Gastrocnemius medialis (tissue), 4 donors: ENCODE results near the gene SDC1. TPM values are rescaled to one million over a fixed set of nuclear protein-coding genes. Genes with fewer than 3 reads are reported as not detected.
A peak's percentile ranks its signal among the peaks of the same experiment; 100 is the strongest.

ENCODE experiments used
- ATAC-seq, 2 donors: fragments of 150-250 bp; one replicate each; pipeline ENCODE4 v1.9.1; 2016
- DNase-seq, 2 donors: peaks; one replicate each; pipeline ENCODE4 v3.0.0-alpha.2; 2019
- H3K27ac ChIP-seq, 4 donors: fragments of 200-600 bp; sonication (generic); 1 replicate in 1 of 4; 2 replicates in 3 of 4; pipeline ENCODE4 v1.5.1; 2016 to 2018; ENCODE audit warnings: mild to moderate bottlenecking in 2 of 4, moderate library complexity in 1 of 4
- H3K27me3 ChIP-seq, 3 donors: fragments of 200-600 bp; sonication (generic) in 2 of 3; 1 replicate in 1 of 3; 2 replicates in 2 of 3; pipeline versions ENCODE4 v1.5.1 to v1.6.0; 2016 to 2019; ENCODE audit warnings: mild to moderate bottlenecking in 1 of 3, moderate library complexity in 1 of 3
- H3K36me3 ChIP-seq, 2 donors: fragments of 200-600 bp; sonication (generic) in 1 of 2; one replicate each; pipeline ENCODE4 v1.5.1; 2017 to 2018
- H3K4me1 ChIP-seq, 2 donors: fragments of 200-600 bp; sonication (generic) in 1 of 2; one replicate each; pipeline ENCODE4 v1.5.1; 2016 to 2017; ENCODE audit warnings: mild to moderate bottlenecking in 2 of 2
- H3K4me3 ChIP-seq, 4 donors: fragments of 200-600 bp; sonication (generic) in 3 of 4; 1 replicate in 1 of 4; 2 replicates in 3 of 4; pipeline ENCODE4 v1.5.1; 2016 to 2019; ENCODE audit warnings: mild to moderate bottlenecking in 2 of 4
- H3K9me3 ChIP-seq, 3 donors: fragments of 200-600 bp; sonication (generic) in 2 of 3; 1 replicate in 1 of 3; 2 replicates in 2 of 3; pipeline ENCODE4 v1.5.1; 2016 to 2019
- POLR2A ChIP-seq, 2 donors: fragments of 450-650 bp; IDR thresholded peaks; one replicate each; pipeline ENCODE4 v1.6.1; 2017; ENCODE audit warnings: antibody characterized with exemption in 2 of 2, mild to moderate bottlenecking in 2 of 2, moderate library complexity in 2 of 2
- in situ Hi-C, 4 donors: fragments of 200-750 bp; cut with MboI; loops; one replicate each; pipeline versions ENCODE4 v1.15.0 to v1.8.0; 2017; ENCODE audit warnings: low sequenced_read_pairs in 4 of 4
- intact Hi-C: fragments of 100-400 bp; cut with DNase I; formaldehyde crosslinking; loops from one replicate; pipeline ENCODE4 v1.15.1; 2023; ENCODE audit warnings: low total_unique reads
- total RNA-seq, 4 donors: library from RNA; depleted of rRNA; stranded (reverse); fragments of >200 nt; gene quantifications; one replicate each; pipeline versions ENCODE4 v1.1.0 to v1.2.3, GENCODE V29; 2016
- TF ChIP-seq, protein P1 (sequence below), 5 experiments: fragments of 450-650 bp in 3 of 5; fragments of 200-600 bp in 2 of 5; sonication (generic) in 2 of 5; IDR thresholded peaks in 4 of 5; conservative IDR thresholded peaks in 1 of 5; 1 replicate in 4 of 5; 2 replicates in 1 of 5; pipeline ENCODE4 v1.5.1; 2016 to 2019; ENCODE audit warnings: antibody characterized with exemption in 5 of 5, mild to moderate bottlenecking in 3 of 5, moderate library complexity in 3 of 5

The SDC1 gene
- total RNA-seq, 4 donors from 2014 or later: 0.41 to 1.2 (median 1.2) TPM; not detected in 1

DNA sequence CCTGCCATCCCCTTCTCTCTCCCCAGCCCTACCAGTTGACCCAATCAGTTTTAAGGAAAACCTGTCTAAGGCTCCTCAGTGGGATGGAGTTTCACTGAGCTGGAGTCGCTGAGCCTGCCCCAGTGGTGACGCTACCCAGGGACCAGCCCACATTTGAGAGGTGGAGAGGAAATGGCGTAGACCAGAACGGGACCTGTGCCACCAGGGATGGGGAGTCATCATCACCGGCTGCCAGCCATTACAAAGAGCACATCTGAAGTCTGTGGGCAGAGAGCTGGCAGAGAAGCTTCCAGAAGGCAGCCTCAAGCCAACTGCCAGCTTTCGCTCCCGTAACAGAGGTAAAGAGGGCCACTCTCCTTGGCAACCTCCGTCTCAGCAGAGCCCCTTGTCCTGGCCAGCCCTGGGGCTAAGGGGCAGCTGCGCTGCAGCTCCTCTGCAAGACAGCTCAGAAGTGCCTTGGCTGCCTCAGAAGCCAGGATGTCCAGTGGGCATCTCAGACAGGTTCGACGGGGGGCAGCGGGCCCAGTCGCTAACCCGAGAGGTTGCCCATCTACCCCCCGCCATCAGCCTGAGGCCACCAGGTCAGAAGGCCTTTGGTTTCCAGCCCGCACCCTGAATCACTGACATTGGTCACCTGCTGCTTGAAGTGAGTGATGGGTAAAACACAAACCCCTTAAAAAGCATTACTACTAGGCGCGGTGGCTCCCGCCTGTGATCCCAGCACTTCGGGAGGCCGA is 15.4 kb downstream of the SDC1 start:
- in situ Hi-C loops: no loop called here
- DNase-seq: no peak
- intact Hi-C loops: no loop called here

DNA sequence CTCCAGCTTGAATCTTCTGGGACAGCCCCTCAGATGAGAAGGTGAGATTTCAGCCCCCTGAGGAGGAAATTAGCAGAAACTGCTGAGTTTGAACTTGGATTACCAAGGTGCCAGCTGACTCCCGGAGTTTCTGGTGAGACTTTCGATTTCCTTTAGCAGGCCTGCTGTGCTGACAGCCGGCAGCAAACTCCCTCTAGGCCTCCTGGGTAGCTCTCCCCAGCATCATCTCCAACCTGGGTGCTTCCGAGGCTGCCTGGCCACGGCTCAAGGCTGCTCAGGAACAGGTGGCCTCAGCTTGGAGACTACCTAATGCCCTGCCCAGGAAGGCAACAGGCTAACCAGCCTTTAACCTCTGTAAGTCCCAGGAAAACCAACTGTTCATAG is 16.5 kb downstream of the SDC1 start:
- H3K4me1 ChIP-seq: no peaks in the 10 kb centered on the region
- no peak overlapping the region for H3K27ac ChIP-seq
- no peaks in the 10 kb centered on the region for H3K9me3 ChIP-seq
- intact Hi-C loops: no loop called here
- DNase-seq (no peak), ATAC-seq (peak in 1 of 2 donors; percentile 10)
- in situ Hi-C loops: no loop called here
- no peaks in the 10 kb centered on the region for H3K36me3 ChIP-seq
- no peaks in the 10 kb centered on the region for H3K27me3 ChIP-seq
- TF ChIP-seq, protein P1, sequence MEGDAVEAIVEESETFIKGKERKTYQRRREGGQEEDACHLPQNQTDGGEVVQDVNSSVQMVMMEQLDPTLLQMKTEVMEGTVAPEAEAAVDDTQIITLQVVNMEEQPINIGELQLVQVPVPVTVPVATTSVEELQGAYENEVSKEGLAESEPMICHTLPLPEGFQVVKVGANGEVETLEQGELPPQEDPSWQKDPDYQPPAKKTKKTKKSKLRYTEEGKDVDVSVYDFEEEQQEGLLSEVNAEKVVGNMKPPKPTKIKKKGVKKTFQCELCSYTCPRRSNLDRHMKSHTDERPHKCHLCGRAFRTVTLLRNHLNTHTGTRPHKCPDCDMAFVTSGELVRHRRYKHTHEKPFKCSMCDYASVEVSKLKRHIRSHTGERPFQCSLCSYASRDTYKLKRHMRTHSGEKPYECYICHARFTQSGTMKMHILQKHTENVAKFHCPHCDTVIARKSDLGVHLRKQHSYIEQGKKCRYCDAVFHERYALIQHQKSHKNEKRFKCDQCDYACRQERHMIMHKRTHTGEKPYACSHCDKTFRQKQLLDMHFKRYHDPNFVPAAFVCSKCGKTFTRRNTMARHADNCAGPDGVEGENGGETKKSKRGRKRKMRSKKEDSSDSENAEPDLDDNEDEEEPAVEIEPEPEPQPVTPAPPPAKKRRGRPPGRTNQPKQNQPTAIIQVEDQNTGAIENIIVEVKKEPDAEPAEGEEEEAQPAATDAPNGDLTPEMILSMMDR (IDR thresholded peaks at IDR 0.05 in 4 of 5, conservative IDR thresholded peaks at IDR 0.05 in 1 of 5): no peak
- TF ChIP-seq POLR2A (IDR thresholded peaks at IDR 0.05): no peak
- H3K4me3 ChIP-seq: no peak overlapping the region

More for the DNA sequence above, 15.4 kb downstream of the SDC1 start:
- no peak for ATAC-seq
- Histone ChIP-seq H3K36me3 (no peaks in the 10 kb centered on the region), H3K9me3 (no peaks in the 10 kb centered on the region), H3K27me3 (no peaks in the 10 kb centered on the region), H3K4me1 (no peaks in the 10 kb centered on the region), H3K4me3 (no peak overlapping the region), H3K27ac (no peak overlapping the region)
- TF ChIP-seq POLR2A (IDR thresholded peaks at IDR 0.05): no peak
- TF ChIP-seq, protein P1 (IDR thresholded peaks at IDR 0.05 in 4 of 5, conservative IDR thresholded peaks at IDR 0.05 in 1 of 5): no peak

DNA sequence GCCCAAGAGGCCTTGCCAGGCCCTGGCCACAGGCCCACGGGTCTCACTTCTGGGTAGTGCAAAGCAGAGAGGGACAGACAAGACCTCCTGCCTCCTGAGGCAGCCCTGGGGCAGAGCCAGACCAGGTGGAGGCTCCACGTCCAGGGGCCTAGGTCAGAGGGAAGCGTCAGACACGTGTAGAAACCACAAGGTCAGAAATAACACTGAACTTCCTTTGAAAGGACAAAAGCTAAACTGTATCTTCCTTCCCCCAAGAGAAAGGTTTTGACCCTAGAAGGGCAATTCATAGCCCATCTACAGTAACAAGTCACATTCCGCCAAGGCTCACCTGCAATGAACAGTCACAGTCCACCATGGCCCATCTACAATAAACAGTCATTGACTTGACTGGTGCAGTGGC is 17.9 kb downstream of the SDC1 start:
- in situ Hi-C loops (no loop called here), intact Hi-C loops (no loop called here)
- H3K27me3 ChIP-seq: no peaks in the 10 kb centered on the region
- no peak overlapping the region for H3K4me3 ChIP-seq
- TF ChIP-seq POLR2A (IDR thresholded peaks at IDR 0.05): no peak
- TF ChIP-seq, protein P1 (IDR thresholded peaks at IDR 0.05 in 4 of 5, conservative IDR thresholded peaks at IDR 0.05 in 1 of 5): no peak
- no peak for ATAC-seq
- H3K4me1 ChIP-seq: no peaks in the 10 kb centered on the region
- no peaks in the 10 kb centered on the region for H3K36me3 ChIP-seq
- H3K9me3 ChIP-seq: no peaks in the 10 kb centered on the region
- H3K27ac ChIP-seq: no peak overlapping the region
- no peak for DNase-seq

DNA sequence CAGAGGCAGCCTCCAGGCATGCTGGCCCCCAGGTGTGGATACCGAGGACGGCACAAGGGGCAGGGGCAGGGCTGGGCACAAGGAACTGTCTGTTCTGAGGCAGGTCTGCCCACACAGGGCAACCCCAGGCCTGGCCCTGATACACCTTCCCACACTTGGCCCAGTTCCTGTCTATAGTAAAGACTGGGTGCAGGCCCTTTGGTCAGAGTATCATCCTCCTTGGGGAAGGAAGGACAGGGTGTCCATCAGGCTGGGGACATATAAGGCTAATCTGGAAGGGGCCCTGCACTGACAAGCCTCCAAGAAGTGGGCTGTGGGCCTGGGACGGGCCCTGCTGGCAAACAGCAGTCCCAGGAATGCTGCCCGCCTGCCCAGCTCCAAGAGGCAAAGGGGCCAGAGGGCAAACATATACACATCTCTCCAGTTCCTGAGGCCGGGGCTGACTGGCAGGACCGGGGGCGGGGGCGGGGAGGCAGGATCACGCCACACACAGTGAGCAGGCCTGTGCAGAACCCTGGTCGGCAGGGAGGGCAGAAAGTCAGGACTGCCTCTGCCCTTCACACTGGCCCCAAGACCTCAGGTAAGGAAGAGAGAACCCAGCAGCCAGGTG is 18.9 kb downstream of the SDC1 start:
- ATAC-seq (no peak), DNase-seq (no peak)
- H3K27me3 ChIP-seq: no peaks in the 10 kb centered on the region
- no peaks in the 10 kb centered on the region for H3K4me1 ChIP-seq
- in situ Hi-C loops: no loop called here
- no peak overlapping the region for H3K27ac ChIP-seq
- no peaks in the 10 kb centered on the region for H3K36me3 ChIP-seq
- intact Hi-C loops: no loop called here
- no peak overlapping the region for H3K4me3 ChIP-seq
- H3K9me3 ChIP-seq: no peaks in the 10 kb centered on the region
- TF ChIP-seq, protein P1 (IDR thresholded peaks at IDR 0.05 in 4 of 5, conservative IDR thresholded peaks at IDR 0.05 in 1 of 5): no peak
